H9 (cell line): Measurements from ENCODE around the gene FXYD7. TPM values are rescaled to one million over a fixed set of nuclear protein-coding genes. Genes with fewer than 3 reads are reported as not detected.

Source experiments
- DNase-seq: peaks from one replicate; pipeline ENCODE4 v3.0.0-alpha.2; 2017
- H2AFZ ChIP-seq: one replicate; pipeline ENCODE4 v1.6.1; 2013; ENCODE audit warnings: mild to moderate bottlenecking, low read length, control low read depth, moderate library complexity
- H2AK5ac ChIP-seq: 2 replicates; pipeline ENCODE4 v1.6.1; 2013; ENCODE audit warnings: low read length, control low read depth, mixed read lengths; ENCODE audit not compliant: insufficient read length
- H2BK120ac ChIP-seq: one replicate; pipeline ENCODE4 v1.6.1; 2013; ENCODE audit warnings: low read depth, mild to moderate bottlenecking, low read length, control low read depth, inconsistent platforms; ENCODE audit not compliant: poor library complexity, severe bottlenecking
- H2BK12ac ChIP-seq: 2 replicates; pipeline ENCODE4 v1.6.1; 2013; ENCODE audit warnings: low read length, control low read depth, mixed read lengths, low read depth; ENCODE audit not compliant: insufficient read length
- H2BK15ac ChIP-seq: 2 replicates; pipeline ENCODE4 v1.6.1; 2013; ENCODE audit warnings: low read depth, low read length, control low read depth
- H2BK20ac ChIP-seq: one replicate; pipeline ENCODE4 v1.6.1; 2013; ENCODE audit warnings: low read depth, mild to moderate bottlenecking, low read length, control low read depth, inconsistent platforms; ENCODE audit not compliant: poor library complexity, severe bottlenecking
- H2BK5ac ChIP-seq: 2 replicates; pipeline ENCODE4 v1.6.1; 2013; ENCODE audit warnings: low read length, control low read depth, mixed read lengths; ENCODE audit not compliant: insufficient read length
- H3K14ac ChIP-seq: 2 replicates; pipeline ENCODE4 v1.6.1; 2013; ENCODE audit warnings: low read length, control low read depth; ENCODE audit not compliant: insufficient read depth
- H3K18ac ChIP-seq: 2 replicates; pipeline ENCODE4 v1.6.1; 2013; ENCODE audit warnings: low read depth, mild to moderate bottlenecking, mixed read lengths, low read length, control low read depth; ENCODE audit not compliant: insufficient read length
- H3K23ac ChIP-seq: 2 replicates; pipeline ENCODE4 v1.6.1; 2013; ENCODE audit warnings: low read length, control low read depth, mixed read lengths, low read depth; ENCODE audit not compliant: insufficient read length
- H3K23me2 ChIP-seq: 2 replicates; pipeline ENCODE4 v1.6.1; 2013; ENCODE audit warnings: low read depth, mild to moderate bottlenecking, mixed read lengths, low read length, control low read depth; ENCODE audit not compliant: insufficient read length, poor library complexity, severe bottlenecking
- H3K27ac ChIP-seq: 2 replicates; pipeline ENCODE4 v1.5.1; 2013; ENCODE audit warnings: low read length, control low read depth, mixed read lengths, low read depth; ENCODE audit not compliant: insufficient read length
- H3K27me3 ChIP-seq: 2 replicates; pipeline ENCODE4 v1.6.1; 2013; ENCODE audit warnings: low read length, control low read depth, inconsistent platforms; ENCODE audit not compliant: insufficient read depth
- H3K4ac ChIP-seq: 2 replicates; pipeline ENCODE4 v1.6.1; 2013; ENCODE audit warnings: low read depth, mild to moderate bottlenecking, control low read depth, inconsistent platforms, low read length, moderate library complexity
- H3K4me1 ChIP-seq: 2 replicates; pipeline ENCODE4 v1.6.1; 2013; ENCODE audit warnings: low read length, control low read depth, inconsistent platforms; ENCODE audit not compliant: insufficient read depth
- H3K4me2 ChIP-seq: 2 replicates; pipeline ENCODE4 v1.6.1; 2013; ENCODE audit warnings: low read length, control low read depth, mixed read lengths; ENCODE audit not compliant: insufficient read length, insufficient read depth
- H3K56ac ChIP-seq: 2 replicates; pipeline ENCODE4 v1.6.1; 2013; ENCODE audit warnings: low read depth, mild to moderate bottlenecking, mixed read lengths, low read length, control low read depth; ENCODE audit not compliant: insufficient read length
- H3K79me1 ChIP-seq: 2 replicates; pipeline ENCODE4 v1.6.1; 2013; ENCODE audit warnings: low read depth, mild to moderate bottlenecking, moderate library complexity, low read length, control low read depth, inconsistent platforms; ENCODE audit not compliant: insufficient read depth, poor library complexity, severe bottlenecking
- H3K79me2 ChIP-seq: 2 replicates; pipeline ENCODE4 v1.6.1; 2013; ENCODE audit warnings: low read length, control low read depth, inconsistent platforms; ENCODE audit not compliant: insufficient read depth
- H3K9ac ChIP-seq: 2 replicates; pipeline ENCODE4 v1.6.1; 2013; ENCODE audit warnings: low read length, control low read depth, mixed read lengths; ENCODE audit not compliant: insufficient read length; ENCODE audit errors: extremely low read depth
- H3K9me3 ChIP-seq: one replicate; pipeline ENCODE4 v1.6.1; 2013; ENCODE audit warnings: low read depth, low read length, inconsistent platforms; ENCODE audit not compliant: control insufficient read depth
- H3T11ph ChIP-seq: one replicate; pipeline ENCODE4 v1.6.1; 2013; ENCODE audit warnings: mild to moderate bottlenecking, low read length, control low read depth, inconsistent platforms
- H4K20me1 ChIP-seq: one replicate; pipeline ENCODE4 v1.6.1; 2013; ENCODE audit not compliant: control insufficient read depth, insufficient read length, insufficient read depth
- H4K5ac ChIP-seq: 2 replicates; pipeline ENCODE4 v1.6.1; 2013; ENCODE audit warnings: low read depth, mild to moderate bottlenecking, mixed read lengths, low read length, control low read depth; ENCODE audit not compliant: insufficient read length
- H4K8ac ChIP-seq: replicated peaks from 2 replicates; pipeline ENCODE4 v1.6.1; 2013; ENCODE audit warnings: low read length, control low read depth, mixed read lengths, low read depth; ENCODE audit not compliant: insufficient read length
- H4K91ac ChIP-seq: 2 replicates; pipeline ENCODE4 v1.6.1; 2013; ENCODE audit warnings: low read depth, mild to moderate bottlenecking, moderate library complexity, mixed read lengths, low read length, control low read depth; ENCODE audit not compliant: insufficient read length
- H3K27ac Mint-ChIP-seq, 3 experiments: 2 replicates in 2 of 3; 3 replicates in 1 of 3; pipeline ENCODE4 v1.8.0; 2020 to 2021; ENCODE audit warnings: mixed read lengths in 3 of 3, mild to moderate bottlenecking in 1 of 3, moderate library complexity in 1 of 3
- H3K27me3 Mint-ChIP-seq: 2 replicates; pipeline ENCODE4 v1.8.0; 2021; ENCODE audit warnings: low read depth, mild to moderate bottlenecking, moderate library complexity, mixed read lengths
- H3K36me3 Mint-ChIP-seq, 3 experiments: 2 replicates in 2 of 3; 3 replicates in 1 of 3; pipeline ENCODE4 v1.8.0; 2020 to 2021; ENCODE audit warnings: low read depth in 3 of 3, mixed read lengths in 3 of 3; ENCODE audit not compliant: insufficient read depth in 1 of 3
- H3K4me1 Mint-ChIP-seq, 2 experiments: 2 replicates each; pipeline ENCODE4 v1.8.0; 2020; ENCODE audit warnings: mixed read lengths in 2 of 2
- H3K4me3 Mint-ChIP-seq, 2 experiments: 2 replicates in 1 of 2; 3 replicates in 1 of 2; pipeline ENCODE4 v1.8.0; 2020 to 2021; ENCODE audit warnings: mild to moderate bottlenecking in 2 of 2, mixed read lengths in 2 of 2, moderate library complexity in 1 of 2
- H3K9me3 Mint-ChIP-seq, 2 experiments: 2 replicates in 1 of 2; 3 replicates in 1 of 2; pipeline ENCODE4 v1.8.0; 2020; ENCODE audit warnings: mild to moderate bottlenecking in 2 of 2, mixed read lengths in 2 of 2, moderate library complexity in 1 of 2
- CTCF ChIP-seq: fragments of 200-600 bp; sonication (generic); conservative IDR thresholded peaks from 3 replicates; pipeline ENCODE4 v1.8.0; 2021; ENCODE audit warnings: antibody characterized with exemption, mild to moderate bottlenecking
- WGBS: extraction: QIAGEN DNeasy Blood & Tissue Kit; methylation state at CpG from one replicate; pipeline ENCODE4 v1.1.7; 2013; ENCODE audit warnings: missing lambda C conversion rate, low lambda C conversion rate, mixed read lengths; ENCODE audit not compliant: insufficient read length; ENCODE audit errors: extremely low coverage; 5-methylcytosine and 5-hydroxymethylcytosine counted together
- total RNA-seq: library from RNA; stranded (reverse); gene quantifications from 2 replicates; pipeline ENCODE4 v1.2.1, GENCODE V29; 2021

Gene FXYD7
- total RNA-seq, 1 experiment from 2014 or later, result 9.0 TPM

DNA sequence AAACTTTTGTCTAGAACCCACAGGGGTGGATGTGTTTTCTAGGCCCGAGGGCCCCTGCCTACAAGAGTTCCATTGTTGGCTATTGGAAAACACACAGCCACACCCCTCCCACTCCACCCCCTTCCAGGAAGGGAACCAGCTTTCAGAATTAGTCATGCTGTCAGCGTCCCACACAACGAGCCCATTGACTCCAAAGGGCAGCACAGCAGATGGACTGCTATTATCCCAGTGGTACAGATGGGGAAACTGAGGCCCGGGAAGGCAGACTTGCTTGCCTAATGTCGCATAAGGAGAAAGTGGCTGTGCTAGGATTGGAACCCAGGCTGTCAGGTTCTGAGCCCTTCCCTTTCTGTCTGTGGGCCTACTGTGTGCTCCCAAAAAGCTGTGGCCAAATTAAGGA is 35.5 kb upstream of the FXYD7 start:
- Histone ChIP-seq H3K27ac (no peak overlapping the region), H3K4me2 (no peak overlapping the region), H2BK120ac (no peak overlapping the region), H2BK5ac (no peak overlapping the region), H3K23me2 (no peaks in the 10 kb centered on the region), H3K56ac (no peak overlapping the region), H4K8ac (no peak overlapping the region), H3K79me2 (no peaks in the 10 kb centered on the region), H2BK12ac (no peak overlapping the region), H4K5ac (no peak overlapping the region), H3K9me3 (no peaks in the 10 kb centered on the region), H3T11ph (no peak overlapping the region), H3K4me1 (no peaks in the 10 kb centered on the region), H3K27me3 (no peaks in the 10 kb centered on the region), H4K20me1 (peaks cover 7% of the 10 kb centered on the region), H3K18ac (no peak overlapping the region), H3K9ac (no peak overlapping the region), H3K23ac (no peak overlapping the region), H2BK15ac (no peak overlapping the region), H2BK20ac (no peak overlapping the region), H3K14ac (no peak overlapping the region), H3K4ac (no peak overlapping the region), H2AK5ac (no peak overlapping the region), H4K91ac (no peak overlapping the region), H3K79me1 (no peaks in the 10 kb centered on the region), H2AFZ (no peak overlapping the region)
- TF ChIP-seq CTCF, result no peak
- Mint-ChIP-seq H3K4me1 (peaks cover 10 to 20% of the 10 kb centered on the region in 2 experiments), H3K4me3 (no peak overlapping the region), H3K36me3 (peaks cover 0 to 2% (median 0%) of the 10 kb centered on the region in 3 experiments; a peak in 3 of 7 replicates), H3K27ac (no peak overlapping the region), H3K27me3 (peaks cover 1% of the 10 kb centered on the region; the same call in 1 of the 2 replicates), H3K9me3 (peaks cover 0 to 6% of the 10 kb centered on the region in 2 experiments; a peak in 3 of 5 replicates)
- no CpG with 5 or more reads among the region's 5 CpGs for WGBS
- DNase-seq, result no peak
